NT2/D1 (cell line): ENCODE data around the gene TBC1D4.
"Not testable (repeated sequence)": the region's sequence is repeated elsewhere in the genome, so short reads cannot be mapped to it uniquely, and the experiment has no call there.

Source experiments
- DNase-seq: peaks from one replicate; pipeline ENCODE4 v3.0.0-alpha.2; 2011; ENCODE audit warnings: low read depth, low spot score
- H3K27me3 ChIP-seq: 2 replicates; pipeline ENCODE4 v1.6.0; 2011; ENCODE audit warnings: mild to moderate bottlenecking; ENCODE audit not compliant: insufficient read length, insufficient read depth
- H3K36me3 ChIP-seq: 2 replicates; pipeline ENCODE4 v1.6.1; 2011; ENCODE audit warnings: mild to moderate bottlenecking, low read length, mixed read lengths; ENCODE audit not compliant: insufficient read depth, insufficient read length
- H3K4me1 ChIP-seq: 2 replicates; pipeline ENCODE4 v1.5.1; 2011; ENCODE audit not compliant: insufficient read depth, insufficient read length
- H3K4me3 ChIP-seq: 2 replicates; pipeline ENCODE4 v1.5.1; 2011; ENCODE audit warnings: low read depth; ENCODE audit not compliant: insufficient read length
- H3K9ac ChIP-seq: 2 replicates; pipeline ENCODE4 v1.6.0; 2011; ENCODE audit warnings: low read depth; ENCODE audit not compliant: insufficient read length
- H3K9me3 ChIP-seq: 2 replicates; pipeline ENCODE4 v1.5.1; 2011; ENCODE audit warnings: mild to moderate bottlenecking, low read length; ENCODE audit not compliant: insufficient read depth
- SUZ12 ChIP-seq: IDR thresholded peaks from 2 replicates; pipeline ENCODE4 v1.6.1; 2011; ENCODE audit not compliant: insufficient read length, insufficient read depth; ENCODE audit errors: extremely low read depth
- YY1 ChIP-seq: IDR thresholded peaks from 2 replicates; pipeline ENCODE4 v1.6.1; 2011; ENCODE audit not compliant: insufficient read length, insufficient read depth
- ZNF274 ChIP-seq: IDR thresholded peaks from 2 replicates; pipeline ENCODE4 v1.6.1; 2011; ENCODE audit warnings: mild to moderate bottlenecking, low read depth, low read length

The TBC1D4 gene

DNA sequence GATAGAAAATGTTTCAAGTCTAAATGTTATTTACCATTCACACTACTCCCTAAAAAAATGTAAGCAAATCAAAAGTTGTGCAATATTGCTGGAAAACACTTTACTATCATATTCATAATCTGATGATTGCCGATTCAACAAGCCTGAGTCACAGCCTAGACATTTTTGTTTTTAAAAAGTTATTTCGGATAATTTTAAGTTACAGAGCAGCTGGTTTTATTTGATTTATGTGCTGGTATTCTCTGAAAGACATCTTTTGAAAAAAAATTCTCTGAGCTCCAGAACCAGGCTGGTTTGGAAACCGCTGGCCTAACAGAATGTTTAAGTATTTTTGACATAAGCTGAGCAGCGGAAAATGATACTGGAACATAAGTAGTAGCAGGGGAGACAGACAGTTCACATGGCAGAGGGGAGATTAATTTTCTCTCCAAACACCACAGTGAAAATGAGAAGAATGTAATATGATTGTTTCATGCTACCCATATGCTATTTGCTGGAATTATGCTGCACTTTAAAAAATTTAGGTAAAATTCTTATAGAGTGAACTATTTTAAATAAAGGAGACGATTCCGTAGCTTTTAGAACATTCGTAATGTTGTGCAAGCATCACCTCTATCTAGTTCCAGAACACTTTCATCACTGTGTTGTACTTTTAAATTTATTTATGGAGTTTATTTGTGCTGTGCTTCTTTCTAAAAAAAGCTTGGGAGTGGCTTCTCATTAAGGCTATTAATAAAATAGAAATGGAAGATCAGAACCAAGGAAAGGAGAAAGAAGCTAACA lies 36.1 kb downstream of the TBC1D4 start:
- Histone ChIP-seq H3K4me3 (no peak overlapping the region), H3K27me3 (no peaks in the 10 kb centered on the region), H3K4me1 (no peaks in the 10 kb centered on the region), H3K9me3 (no peaks in the 10 kb centered on the region), H3K9ac (no peak overlapping the region), H3K36me3 (no peaks in the 10 kb centered on the region)
- TF ChIP-seq ZNF274 (no peak), SUZ12 (no peak), YY1 (no peak)
- DNase-seq = no peak

DNA sequence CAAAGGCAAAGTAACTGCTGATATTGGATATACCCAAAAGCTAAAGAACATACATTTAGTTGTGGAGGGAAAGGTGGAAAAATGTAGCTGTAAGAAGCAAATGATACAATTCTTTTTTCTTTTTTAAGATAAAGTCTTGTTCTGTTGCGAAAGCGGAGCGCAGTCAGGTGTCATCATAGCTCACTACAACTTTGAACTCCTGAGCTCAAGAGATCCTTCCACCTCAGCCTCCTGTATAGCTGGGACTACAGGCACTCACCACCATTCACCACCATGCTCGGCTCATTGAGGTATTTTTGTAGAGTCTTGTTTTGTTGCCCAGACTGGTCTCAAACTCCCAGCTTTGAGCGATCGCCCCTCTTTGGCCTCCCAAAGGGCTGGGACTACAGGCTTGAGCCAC lies 38.0 kb downstream of the TBC1D4 start:
- Histone ChIP-seq H3K9me3 (no peaks in the 10 kb centered on the region), H3K27me3 (no peaks in the 10 kb centered on the region), H3K36me3 (no peaks in the 10 kb centered on the region), H3K4me3 (no peak overlapping the region), H3K4me1 (no peaks in the 10 kb centered on the region), H3K9ac (no peak overlapping the region)
- TF ChIP-seq ZNF274 (no peak), YY1 (no peak), SUZ12 (no peak)
- no peak for DNase-seq

GRCh38 chr13:75443356-75443958 lies 38.5 kb downstream of the TBC1D4 start:
- Histone ChIP-seq H3K27me3 (no peaks in the 10 kb centered on the region), H3K36me3 (no peaks in the 10 kb centered on the region), H3K4me3 (no peak overlapping the region), H3K9me3 (no peaks in the 10 kb centered on the region), H3K9ac (no peak overlapping the region), H3K4me1 (no peaks in the 10 kb centered on the region)
- no peak for DNase-seq
- TF ChIP-seq YY1 (no peak), SUZ12 (no peak), ZNF274 (no peak)

DNA sequence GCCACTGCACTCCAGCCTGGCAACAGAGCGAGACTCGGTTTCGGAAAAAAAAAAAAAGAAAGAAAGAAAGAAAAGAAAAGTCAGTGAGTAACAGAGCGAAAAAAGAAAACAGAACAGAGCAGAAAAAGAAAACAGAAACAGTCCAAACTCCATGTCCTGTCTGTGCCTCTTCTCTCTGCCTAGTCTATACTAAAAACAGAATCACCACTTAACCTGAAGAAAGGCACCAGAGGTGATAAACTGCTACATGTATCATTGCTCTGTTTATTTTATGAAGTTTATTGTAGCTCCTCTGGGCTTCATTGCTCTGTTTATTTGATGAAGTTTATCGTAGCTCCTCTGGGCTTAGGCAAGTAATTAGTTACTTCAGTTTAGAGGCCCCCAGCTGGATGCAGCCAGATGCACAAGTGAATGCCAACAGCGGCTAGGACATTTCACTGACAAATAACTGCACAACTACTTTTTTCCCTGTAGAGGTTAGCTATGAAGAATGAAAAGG lies 39.2 kb downstream of the TBC1D4 start:
- H3K36me3 ChIP-seq = no peaks in the 10 kb centered on the region
- H3K4me3 ChIP-seq = no peak overlapping the region
- H3K9ac ChIP-seq = no peak overlapping the region
- no peak for DNase-seq
- H3K9me3 ChIP-seq = no peaks in the 10 kb centered on the region
- TF ChIP-seq ZNF274 (no peak), SUZ12 (no peak), YY1 (no peak)
- no peaks in the 10 kb centered on the region for H3K4me1 ChIP-seq
- H3K27me3 ChIP-seq = no peaks in the 10 kb centered on the region

- Histone ChIP-seq H3K36me3 (no peaks in the 10 kb centered on the region), H3K27me3 (no peaks in the 10 kb centered on the region), H3K9me3 (no peaks in the 10 kb centered on the region), H3K9ac (no peak overlapping the region), H3K4me1 (no peaks in the 10 kb centered on the region), H3K4me3 (no peak overlapping the region)
- DNase-seq = no peak
- TF ChIP-seq ZNF274 = no peak
- TF ChIP-seq YY1 = no peak
- no peak for TF ChIP-seq SUZ12
Measured at GRCh38 chr13:75440100-75440499, 41.9 kb downstream of the TBC1D4 start.

- H3K36me3 ChIP-seq = no peaks in the 10 kb centered on the region
- no peaks in the 10 kb centered on the region for H3K4me1 ChIP-seq
- no peak overlapping the region for H3K4me3 ChIP-seq
- TF ChIP-seq SUZ12 (no peak), ZNF274 (no peak), YY1 (no peak)
- H3K9ac ChIP-seq = no peak overlapping the region
- H3K9me3 ChIP-seq = no peaks in the 10 kb centered on the region
- no peak for DNase-seq
- no peaks in the 10 kb centered on the region for H3K27me3 ChIP-seq
Measured at GRCh38 chr13:75437582-75438318, 44.2 kb downstream of the TBC1D4 start.

DNA sequence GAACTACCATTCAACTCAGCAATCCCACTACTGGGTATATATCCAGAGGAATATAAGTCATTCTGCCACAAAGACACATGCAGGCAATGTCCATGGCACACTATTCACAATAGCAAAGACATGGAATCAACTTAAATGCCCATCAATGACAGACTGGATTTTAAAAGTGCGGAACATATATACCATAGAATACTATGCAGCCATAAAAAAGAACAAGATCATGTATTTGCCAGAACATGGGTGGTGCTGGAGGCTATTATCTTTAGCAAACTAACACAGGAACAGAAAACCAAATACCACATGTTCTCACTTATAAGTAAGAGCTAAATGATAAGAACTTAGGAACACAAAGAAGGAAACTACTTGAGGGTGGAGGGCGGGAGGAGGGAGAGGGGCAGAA lies 47.8 kb downstream of the TBC1D4 start:
- not testable (repeated sequence) for H3K9ac ChIP-seq, H3K36me3 ChIP-seq, H3K9me3 ChIP-seq, H3K27me3 ChIP-seq, H3K4me1 ChIP-seq, DNase-seq, H3K4me3 ChIP-seq
